Neural cell (in vitro differentiated cells): Measurements from ENCODE around the gene CDH7. TPM values are rescaled to one million over a fixed set of nuclear protein-coding genes. Genes with fewer than 3 reads are reported as not detected.

Experiments
- H2AFZ ChIP-seq: fragments of 200-600, 300-800 bp; sonication (generic), shearing (Covaris generic); 2 replicates; pipeline ENCODE4 v1.6.0; 2014; ENCODE audit warnings: low read depth, mild to moderate bottlenecking, antibody characterized with exemption, low read length, moderate library complexity
- H3F3A ChIP-seq: fragments of 200-600 bp; shearing (Covaris generic); 2 replicates; pipeline ENCODE4 v1.6.1; 2016; ENCODE audit warnings: mild to moderate bottlenecking, moderate library complexity, mixed read lengths, antibody characterized with exemption, low read length; ENCODE audit not compliant: insufficient read depth, poor library complexity, severe bottlenecking
- H3K27ac ChIP-seq: fragments of 200-600, 300-800 bp; sonication (generic), shearing (Covaris generic); 2 replicates; pipeline ENCODE4 v1.5.1; 2014; ENCODE audit warnings: mild to moderate bottlenecking, low read length, moderate library complexity
- H3K27me3 ChIP-seq: fragments of 300-800, 200-600 bp; sonication (generic), shearing (Covaris generic); 2 replicates; pipeline ENCODE4 v1.6.0; 2014; ENCODE audit warnings: mild to moderate bottlenecking, low read depth, low read length, moderate library complexity; ENCODE audit not compliant: insufficient read depth
- H3K36me3 ChIP-seq: fragments of 300-800, 200-600 bp; sonication (generic), shearing (Covaris generic); 2 replicates; pipeline ENCODE4 v1.5.1; 2014; ENCODE audit warnings: mild to moderate bottlenecking, antibody characterized with exemption, low read length, moderate library complexity; ENCODE audit not compliant: insufficient read depth
- H3K4me2 ChIP-seq: fragments of 300-800, 200-600 bp; sonication (generic), shearing (Covaris generic); 2 replicates; pipeline ENCODE4 v1.6.0; 2014; ENCODE audit warnings: mild to moderate bottlenecking, low read length
- H3K4me3 ChIP-seq: fragments of 300-800, 200-600 bp; sonication (generic), shearing (Covaris generic); 2 replicates; pipeline ENCODE4 v1.5.1; 2014; ENCODE audit warnings: mild to moderate bottlenecking, low read length, moderate library complexity
- H3K79me2 ChIP-seq: fragments of 200-600 bp; shearing (Covaris generic); replicated peaks from 2 replicates; pipeline ENCODE4 v1.6.0; 2014; ENCODE audit warnings: mild to moderate bottlenecking, low read length, moderate library complexity; ENCODE audit not compliant: insufficient read depth
- H3K9ac ChIP-seq: fragments of 300-800, 200-600 bp; sonication (generic), shearing (Covaris generic); 2 replicates; pipeline ENCODE4 v1.6.1; 2016; ENCODE audit warnings: mild to moderate bottlenecking, low read length, mixed read lengths
- H3K9me2 ChIP-seq: fragments of 200-600 bp; shearing (Covaris generic); 2 replicates; pipeline ENCODE4 v1.6.1; 2016; ENCODE audit warnings: mild to moderate bottlenecking, low read length, mixed read lengths; ENCODE audit not compliant: insufficient read depth
- H3K9me3 ChIP-seq: fragments of 200-600, 300-800 bp; sonication (generic), shearing (Covaris generic); 2 replicates; pipeline ENCODE4 v1.6.1; 2016; ENCODE audit warnings: mild to moderate bottlenecking, mixed run types, low read length, moderate library complexity, mixed read lengths
- H4K20me1 ChIP-seq: fragments of 200-600 bp; shearing (Covaris generic); 2 replicates; pipeline ENCODE4 v1.6.1; 2016; ENCODE audit warnings: mild to moderate bottlenecking, mixed run types; ENCODE audit not compliant: insufficient read depth
- CTCF ChIP-seq: fragments of 450-650 bp; IDR thresholded peaks from 2 replicates; pipeline ENCODE4 v1.5.1; 2014; ENCODE audit warnings: antibody characterized with exemption, mild to moderate bottlenecking, moderate library complexity; ENCODE audit not compliant: poor library complexity, severe bottlenecking
- EP300 ChIP-seq: fragments of 450-650 bp; conservative IDR thresholded peaks from 2 replicates; pipeline ENCODE4 v1.6.1; 2014; ENCODE audit warnings: antibody characterized with exemption, mild to moderate bottlenecking, moderate library complexity; ENCODE audit not compliant: poor library complexity, severe bottlenecking
- EZH2 ChIP-seq: fragments of 200-600, 300-800 bp; shearing (Covaris generic), sonication (generic); IDR thresholded peaks from 2 replicates; pipeline ENCODE4 v1.6.1; 2014; ENCODE audit warnings: antibody characterized with exemption, low read length, borderline replicate concordance, mild to moderate bottlenecking; ENCODE audit not compliant: insufficient read depth, poor library complexity, severe bottlenecking
- MXI1 ChIP-seq: fragments of 450-650 bp; conservative IDR thresholded peaks from 2 replicates; pipeline ENCODE4 v1.6.1; 2014; ENCODE audit warnings: antibody characterized with exemption, mild to moderate bottlenecking; ENCODE audit not compliant: poor library complexity, severe bottlenecking
- POLR2AphosphoS5 ChIP-seq: IDR thresholded peaks from 2 replicates; pipeline ENCODE4 v1.6.1; 2012
- RAD21 ChIP-seq: fragments of 450-650 bp; conservative IDR thresholded peaks from 2 replicates; pipeline ENCODE4 v1.6.1; 2014; ENCODE audit warnings: antibody characterized with exemption, mild to moderate bottlenecking, moderate library complexity
- SMC3 ChIP-seq: fragments of 450-650 bp; conservative IDR thresholded peaks from 2 replicates; pipeline ENCODE4 v1.6.1; 2014; ENCODE audit warnings: antibody characterized with exemption, mild to moderate bottlenecking, moderate library complexity; ENCODE audit not compliant: poor library complexity
- TAF1 ChIP-seq: IDR thresholded peaks from 2 replicates; pipeline ENCODE4 v1.6.1; 2012; ENCODE audit warnings: low read depth
- polyA plus RNA-seq: library from polyadenylated mRNA; depleted of rRNA; stranded (reverse); fragments of >200 nt; gene quantifications from 2 replicates; pipeline ENCODE4 v1.2.3, GENCODE V29; 2014
- TF ChIP-seq, protein P1 (sequence below): IDR thresholded peaks from 2 replicates; pipeline ENCODE4 v1.6.1; 2012; ENCODE audit warnings: borderline replicate concordance

CDH7 gene
- polyA plus RNA-seq, 1 donor from 2014 or later: 7.4 TPM

GRCh38 chr18:65934874-65935273 is 184.1 kb downstream of the CDH7 start:
- Histone ChIP-seq H3F3A (peaks cover 5% of the 10 kb centered on the region), H2AFZ (no peak overlapping the region), H3K9me2 (no peaks in the 10 kb centered on the region), H3K36me3 (no peaks in the 10 kb centered on the region), H3K79me2 (no peaks in the 10 kb centered on the region), H3K4me3 (no peak overlapping the region), H3K9ac (no peak overlapping the region), H4K20me1 (no peaks in the 10 kb centered on the region), H3K27ac (no peak overlapping the region), H3K9me3 (no peaks in the 10 kb centered on the region), H3K27me3 (no peaks in the 10 kb centered on the region), H3K4me2 (no peak overlapping the region)
- no peak for TF ChIP-seq RAD21
- TF ChIP-seq EZH2: no peak
- no peak for TF ChIP-seq POLR2AphosphoS5
- TF ChIP-seq, protein P1, sequence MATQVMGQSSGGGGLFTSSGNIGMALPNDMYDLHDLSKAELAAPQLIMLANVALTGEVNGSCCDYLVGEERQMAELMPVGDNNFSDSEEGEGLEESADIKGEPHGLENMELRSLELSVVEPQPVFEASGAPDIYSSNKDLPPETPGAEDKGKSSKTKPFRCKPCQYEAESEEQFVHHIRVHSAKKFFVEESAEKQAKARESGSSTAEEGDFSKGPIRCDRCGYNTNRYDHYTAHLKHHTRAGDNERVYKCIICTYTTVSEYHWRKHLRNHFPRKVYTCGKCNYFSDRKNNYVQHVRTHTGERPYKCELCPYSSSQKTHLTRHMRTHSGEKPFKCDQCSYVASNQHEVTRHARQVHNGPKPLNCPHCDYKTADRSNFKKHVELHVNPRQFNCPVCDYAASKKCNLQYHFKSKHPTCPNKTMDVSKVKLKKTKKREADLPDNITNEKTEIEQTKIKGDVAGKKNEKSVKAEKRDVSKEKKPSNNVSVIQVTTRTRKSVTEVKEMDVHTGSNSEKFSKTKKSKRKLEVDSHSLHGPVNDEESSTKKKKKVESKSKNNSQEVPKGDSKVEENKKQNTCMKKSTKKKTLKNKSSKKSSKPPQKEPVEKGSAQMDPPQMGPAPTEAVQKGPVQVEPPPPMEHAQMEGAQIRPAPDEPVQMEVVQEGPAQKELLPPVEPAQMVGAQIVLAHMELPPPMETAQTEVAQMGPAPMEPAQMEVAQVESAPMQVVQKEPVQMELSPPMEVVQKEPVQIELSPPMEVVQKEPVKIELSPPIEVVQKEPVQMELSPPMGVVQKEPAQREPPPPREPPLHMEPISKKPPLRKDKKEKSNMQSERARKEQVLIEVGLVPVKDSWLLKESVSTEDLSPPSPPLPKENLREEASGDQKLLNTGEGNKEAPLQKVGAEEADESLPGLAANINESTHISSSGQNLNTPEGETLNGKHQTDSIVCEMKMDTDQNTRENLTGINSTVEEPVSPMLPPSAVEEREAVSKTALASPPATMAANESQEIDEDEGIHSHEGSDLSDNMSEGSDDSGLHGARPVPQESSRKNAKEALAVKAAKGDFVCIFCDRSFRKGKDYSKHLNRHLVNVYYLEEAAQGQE: no peak
- TF ChIP-seq MXI1: no peak

DNA sequence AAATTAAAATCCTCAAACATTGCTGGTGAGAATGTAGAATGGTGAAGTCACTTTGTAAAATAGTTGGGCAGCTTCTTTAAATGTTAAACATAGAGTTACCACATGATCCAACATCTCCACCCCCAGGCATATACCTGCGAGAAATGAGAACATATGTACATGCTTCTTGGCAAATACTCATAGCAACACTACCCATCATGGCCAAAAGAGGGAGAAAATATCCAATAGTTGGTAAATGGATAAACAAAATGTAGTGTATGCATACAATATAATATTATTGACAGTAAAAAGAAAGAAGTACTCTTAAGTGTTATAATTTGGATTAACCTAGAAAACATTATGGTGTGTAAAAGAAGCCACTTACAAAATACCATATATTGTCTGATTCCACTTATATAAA is 185.9 kb downstream of the CDH7 start:
- H3K27me3 ChIP-seq: no peaks in the 10 kb centered on the region
- peak overlapping the region; percentile 30 for H3K27ac ChIP-seq
- H2AFZ ChIP-seq: no peak overlapping the region
- H3K9me3 ChIP-seq: no peaks in the 10 kb centered on the region
- H3K36me3 ChIP-seq: no peaks in the 10 kb centered on the region
- H3K4me3 ChIP-seq: no peak overlapping the region
- no peak overlapping the region for H3K9ac ChIP-seq
- TF ChIP-seq TAF1: no peak
- peak; percentile 52 for TF ChIP-seq CTCF
- no peak for TF ChIP-seq MXI1
- TF ChIP-seq EP300: no peak
- TF ChIP-seq RAD21: peak; percentile 41
- TF ChIP-seq, protein P1: no peak
- TF ChIP-seq EZH2: no peak
- no peak for TF ChIP-seq POLR2AphosphoS5
- peak; percentile 45 for TF ChIP-seq SMC3
- no peaks in the 10 kb centered on the region for H3K9me2 ChIP-seq
- peaks cover 5% of the 10 kb centered on the region for H3F3A ChIP-seq
- H3K4me2 ChIP-seq: no peak overlapping the region
- H4K20me1 ChIP-seq: no peaks in the 10 kb centered on the region
- H3K79me2 ChIP-seq: no peaks in the 10 kb centered on the region
